ENCODE results near the gene MYLK4.

MYLK4 gene

DNA sequence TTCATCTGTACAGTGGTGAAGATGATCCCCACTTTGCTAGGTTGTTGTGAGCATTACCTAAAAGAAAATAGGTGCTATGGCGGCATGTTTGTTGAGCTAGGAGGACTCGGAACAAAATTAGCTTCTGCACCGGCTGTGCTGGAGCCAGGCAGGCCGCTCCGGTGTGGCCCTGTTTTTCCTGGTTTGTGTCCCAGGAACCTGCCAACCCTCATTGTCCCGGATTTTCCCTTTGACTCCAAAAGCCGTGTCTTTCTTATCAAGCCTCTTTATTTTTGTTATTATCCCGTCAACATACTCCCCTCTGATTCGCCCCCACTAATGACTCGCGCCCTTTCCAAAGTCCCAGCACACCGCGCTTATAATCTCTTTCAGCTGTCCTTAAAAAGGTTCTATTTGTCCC lies 117.0 kb downstream of the MYLK4 start:
- TF ChIP-seq, protein P1, sequence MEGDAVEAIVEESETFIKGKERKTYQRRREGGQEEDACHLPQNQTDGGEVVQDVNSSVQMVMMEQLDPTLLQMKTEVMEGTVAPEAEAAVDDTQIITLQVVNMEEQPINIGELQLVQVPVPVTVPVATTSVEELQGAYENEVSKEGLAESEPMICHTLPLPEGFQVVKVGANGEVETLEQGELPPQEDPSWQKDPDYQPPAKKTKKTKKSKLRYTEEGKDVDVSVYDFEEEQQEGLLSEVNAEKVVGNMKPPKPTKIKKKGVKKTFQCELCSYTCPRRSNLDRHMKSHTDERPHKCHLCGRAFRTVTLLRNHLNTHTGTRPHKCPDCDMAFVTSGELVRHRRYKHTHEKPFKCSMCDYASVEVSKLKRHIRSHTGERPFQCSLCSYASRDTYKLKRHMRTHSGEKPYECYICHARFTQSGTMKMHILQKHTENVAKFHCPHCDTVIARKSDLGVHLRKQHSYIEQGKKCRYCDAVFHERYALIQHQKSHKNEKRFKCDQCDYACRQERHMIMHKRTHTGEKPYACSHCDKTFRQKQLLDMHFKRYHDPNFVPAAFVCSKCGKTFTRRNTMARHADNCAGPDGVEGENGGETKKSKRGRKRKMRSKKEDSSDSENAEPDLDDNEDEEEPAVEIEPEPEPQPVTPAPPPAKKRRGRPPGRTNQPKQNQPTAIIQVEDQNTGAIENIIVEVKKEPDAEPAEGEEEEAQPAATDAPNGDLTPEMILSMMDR (IDR thresholded peaks at IDR 0.05; ENCODE audit: low read depth, low read length) = no peak
- no peak overlapping the region for H3K4me3 ChIP-seq (ENCODE audit: low read depth, low read length)

DNA sequence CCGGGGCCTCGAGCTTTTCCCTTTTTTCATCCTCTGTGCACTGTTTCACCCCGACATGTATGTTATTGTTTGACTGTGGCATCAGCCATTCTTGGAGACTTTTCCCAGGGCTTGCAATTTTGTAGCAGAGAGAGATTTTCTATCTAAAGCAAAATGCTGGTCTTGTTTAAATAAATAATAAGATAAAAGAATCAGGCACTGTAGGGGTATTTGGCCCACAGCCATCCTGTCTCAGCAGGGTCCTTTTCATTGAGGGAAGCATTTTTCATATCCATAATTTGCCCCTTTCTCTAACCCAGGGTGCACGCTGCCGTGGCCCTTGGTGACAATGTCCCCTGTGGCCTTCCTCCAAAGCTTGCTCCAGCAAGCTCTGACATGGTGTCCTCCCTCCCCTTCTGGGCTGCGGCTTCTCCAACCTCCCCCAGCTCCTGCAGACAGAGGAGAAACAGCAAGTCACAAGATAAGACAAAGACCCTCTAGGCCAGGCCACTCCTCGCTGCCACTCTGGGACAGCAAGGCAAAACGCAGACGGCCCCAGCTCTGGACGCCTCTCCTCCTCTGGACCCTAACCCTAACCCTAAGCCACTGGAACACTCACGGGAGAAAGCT lies 117.6 kb downstream of the MYLK4 start:
- no peak overlapping the region for H3K4me3 ChIP-seq (ENCODE audit: low read depth, low read length)
- TF ChIP-seq, protein P1 (IDR thresholded peaks at IDR 0.05; ENCODE audit: low read depth, low read length) = no peak

DNA sequence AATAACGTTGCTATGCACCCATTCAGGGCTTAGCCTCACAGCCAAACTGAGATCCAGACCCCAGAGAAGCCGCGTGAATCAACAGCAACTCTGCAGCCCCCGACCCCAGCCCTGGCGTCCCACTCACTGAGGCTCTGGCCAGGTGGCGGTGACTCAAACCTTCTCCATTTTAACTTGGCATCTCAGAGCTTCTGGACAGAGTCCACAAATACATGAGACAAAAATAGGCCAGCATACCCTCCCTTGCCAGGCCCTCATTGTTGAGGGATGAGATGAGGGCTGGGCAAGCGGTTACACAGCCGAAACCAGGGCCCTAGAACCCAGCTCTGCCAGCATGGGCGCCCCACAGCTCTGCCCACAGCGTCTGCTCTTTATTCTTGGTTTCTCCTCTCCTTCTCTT lies 118.4 kb downstream of the MYLK4 start:
- TF ChIP-seq, protein P1 (IDR thresholded peaks at IDR 0.05; ENCODE audit: low read depth, low read length) = no peak
- H3K4me3 ChIP-seq (ENCODE audit: low read depth, low read length) = no peak overlapping the region

DNA sequence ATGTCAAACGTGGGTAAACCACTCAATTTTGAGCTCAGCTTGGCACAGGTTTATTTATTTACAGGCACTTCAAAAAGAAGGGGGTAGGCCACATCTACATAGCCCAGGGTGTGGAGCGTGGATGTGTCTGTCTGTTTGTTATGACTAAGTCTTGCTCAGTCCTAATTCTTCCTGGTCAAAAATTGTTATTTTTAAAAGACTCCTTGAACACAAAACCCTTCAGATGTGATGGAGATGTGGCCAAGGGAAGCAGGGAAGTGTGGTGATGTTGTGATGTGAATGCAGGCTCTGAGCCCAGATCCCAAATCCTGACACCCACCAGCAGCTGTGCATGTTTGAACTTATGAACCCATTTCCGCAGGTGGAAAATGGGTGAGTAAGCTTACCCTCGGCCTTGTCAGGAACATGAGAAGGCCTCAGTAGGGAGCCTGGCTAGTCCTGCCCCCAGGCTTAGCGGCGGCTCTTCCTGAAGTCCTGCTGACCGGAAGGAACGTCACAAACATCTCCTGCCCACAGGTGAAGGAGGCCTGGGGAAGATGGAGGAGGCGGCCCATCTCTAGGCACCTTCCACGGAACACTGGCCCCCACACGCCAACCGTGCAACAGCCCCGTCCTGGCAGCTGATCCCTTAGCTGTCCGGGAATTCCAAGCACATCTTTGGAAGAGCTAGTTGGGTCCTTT lies 119.7 kb downstream of the MYLK4 start:
- TF ChIP-seq, protein P1 (IDR thresholded peaks at IDR 0.05; ENCODE audit: low read depth, low read length) = no peak
- H3K4me3 ChIP-seq (ENCODE audit: low read depth, low read length) = no peak overlapping the region

DNA sequence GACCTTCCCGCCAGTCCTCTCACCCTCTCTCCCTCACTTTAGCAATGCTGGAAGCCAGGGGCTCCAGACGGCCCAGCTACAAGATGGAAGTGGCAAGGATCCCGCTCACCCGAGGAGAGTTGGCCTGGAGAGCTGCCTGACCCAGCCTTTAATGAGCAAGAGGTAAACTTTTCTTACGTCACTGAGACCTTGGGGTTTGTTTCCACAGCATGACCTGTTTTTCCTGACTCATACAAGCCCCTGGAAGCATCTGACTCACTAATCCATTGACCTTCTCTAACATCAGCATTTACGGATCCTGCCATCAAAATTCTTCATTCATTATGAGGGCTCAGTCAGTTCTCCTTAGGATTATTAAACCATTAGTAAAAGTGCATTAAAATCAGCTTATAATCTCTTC lies 120.4 kb downstream of the MYLK4 start:
- no peak overlapping the region for H3K4me3 ChIP-seq (ENCODE audit: low read depth, low read length)
- TF ChIP-seq, protein P1 (IDR thresholded peaks at IDR 0.05; ENCODE audit: low read depth, low read length) = no peak

DNA sequence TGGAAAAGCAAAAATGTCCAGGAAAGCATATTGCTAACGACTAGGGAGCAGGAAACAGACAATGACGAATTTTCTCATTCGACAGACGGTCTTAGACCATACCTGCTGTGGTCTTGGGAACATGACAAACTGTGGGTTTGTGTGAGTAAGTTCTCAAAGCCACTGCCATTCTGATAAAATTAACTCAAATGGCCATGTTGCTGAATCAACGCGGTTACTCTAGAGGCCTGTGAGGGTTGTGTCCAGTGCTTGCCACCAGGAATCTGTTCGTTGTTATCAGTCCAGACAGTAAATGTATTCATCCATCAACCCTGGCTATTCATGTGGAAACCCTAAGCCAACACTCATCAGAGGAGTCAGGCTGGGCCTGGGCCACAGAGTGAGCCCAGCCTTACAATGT lies 124.3 kb downstream of the MYLK4 start:
- no peak overlapping the region for H3K4me3 ChIP-seq (ENCODE audit: low read depth, low read length)
- TF ChIP-seq, protein P1 (IDR thresholded peaks at IDR 0.05; ENCODE audit: low read depth, low read length) = no peak

DNA sequence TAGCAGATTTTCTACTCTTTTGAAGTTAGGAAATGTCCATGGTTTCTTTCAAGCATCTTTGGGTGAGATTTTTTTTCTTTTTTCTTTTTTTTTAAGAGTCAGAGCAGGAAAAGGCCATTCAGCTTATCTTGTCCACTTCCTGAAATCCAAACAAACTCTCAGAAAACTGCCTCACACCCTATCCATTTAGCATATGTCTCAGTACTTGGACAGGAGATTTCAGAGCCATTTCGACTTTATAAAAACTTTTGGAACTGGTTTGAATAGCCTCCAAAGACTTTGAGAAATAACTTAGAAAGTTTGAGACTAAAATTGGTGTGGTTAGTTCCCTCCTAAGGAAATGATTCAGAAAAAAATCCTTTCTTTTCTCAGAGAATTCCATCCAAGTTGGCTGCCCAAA lies 125.1 kb downstream of the MYLK4 start:
- no peak overlapping the region for H3K4me3 ChIP-seq (ENCODE audit: low read depth, low read length)
- TF ChIP-seq, protein P1 (IDR thresholded peaks at IDR 0.05; ENCODE audit: low read depth, low read length) = no peak

Data from WI38 (cell line).